Activated naive CD8-positive, alpha-beta T cell treated with anti-CD3 and anti-CD28 coated beads, Interleukin-2, amount 50 U/mL, for 24 hours (primary cell): Measurements from ENCODE around the gene MAP3K5.
"Not testable (repeated sequence)": the region's sequence is repeated elsewhere in the genome, so short reads cannot be mapped to it uniquely, and the experiment has no call there.

ENCODE experiments used
- ATAC-seq: fragments of 150-1000 bp; cut with Tn5 transposase; one replicate; pipeline ENCODE4 v1.10.0; 2021
- DNase-seq: peaks from one replicate; pipeline ENCODE4 v3.0.0; 2021
- H3K27ac Mint-ChIP-seq: one replicate; pipeline ENCODE4 v1.8.0; 2021; ENCODE audit warnings: mild to moderate bottlenecking, mixed read lengths
- H3K27me3 Mint-ChIP-seq: one replicate; pipeline ENCODE4 v1.8.0; 2021; ENCODE audit warnings: mixed read lengths
- H3K36me3 Mint-ChIP-seq: one replicate; pipeline ENCODE4 v1.8.0; 2021; ENCODE audit warnings: low read depth, mixed read lengths
- H3K4me1 Mint-ChIP-seq: one replicate; pipeline ENCODE4 v1.8.0; 2021; ENCODE audit warnings: mixed read lengths
- H3K4me3 Mint-ChIP-seq: one replicate; pipeline ENCODE4 v1.8.0; 2021; ENCODE audit warnings: mild to moderate bottlenecking, moderate library complexity, mixed read lengths
- H3K9me3 Mint-ChIP-seq: one replicate; pipeline ENCODE4 v1.8.0; 2021; ENCODE audit warnings: mixed read lengths

MAP3K5 gene

DNA sequence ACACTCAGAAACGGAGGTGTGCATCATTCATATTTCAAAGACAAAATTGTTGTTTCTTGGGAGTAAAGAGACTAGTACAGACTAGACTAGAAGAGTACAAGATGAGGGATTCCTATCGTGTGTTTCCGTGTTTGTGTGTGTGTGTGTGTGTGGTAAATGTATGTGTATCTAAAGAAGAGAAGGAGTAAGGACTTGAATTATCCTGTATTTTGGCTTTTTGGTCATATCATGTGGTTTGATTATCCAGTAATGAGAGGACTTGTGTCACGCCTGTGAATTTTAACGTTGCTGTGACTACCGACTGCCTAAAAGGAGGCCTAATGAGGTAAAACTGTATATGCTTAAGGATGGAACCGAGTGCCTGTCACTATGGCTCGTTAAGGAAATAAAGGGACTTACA, 197.6 kb downstream of the MAP3K5 start:
- Mint-ChIP-seq H3K36me3 (peaks cover 52% of the 10 kb centered on the region), H3K27me3 (no peaks in the 10 kb centered on the region), H3K27ac (peak overlapping the region; percentile 90), H3K4me1 (peaks cover 28% of the 10 kb centered on the region), H3K9me3 (peaks cover 6% of the 10 kb centered on the region), H3K4me3 (peak overlapping the region; percentile 64)
- DNase-seq (no peak), ATAC-seq (no peak)

DNA sequence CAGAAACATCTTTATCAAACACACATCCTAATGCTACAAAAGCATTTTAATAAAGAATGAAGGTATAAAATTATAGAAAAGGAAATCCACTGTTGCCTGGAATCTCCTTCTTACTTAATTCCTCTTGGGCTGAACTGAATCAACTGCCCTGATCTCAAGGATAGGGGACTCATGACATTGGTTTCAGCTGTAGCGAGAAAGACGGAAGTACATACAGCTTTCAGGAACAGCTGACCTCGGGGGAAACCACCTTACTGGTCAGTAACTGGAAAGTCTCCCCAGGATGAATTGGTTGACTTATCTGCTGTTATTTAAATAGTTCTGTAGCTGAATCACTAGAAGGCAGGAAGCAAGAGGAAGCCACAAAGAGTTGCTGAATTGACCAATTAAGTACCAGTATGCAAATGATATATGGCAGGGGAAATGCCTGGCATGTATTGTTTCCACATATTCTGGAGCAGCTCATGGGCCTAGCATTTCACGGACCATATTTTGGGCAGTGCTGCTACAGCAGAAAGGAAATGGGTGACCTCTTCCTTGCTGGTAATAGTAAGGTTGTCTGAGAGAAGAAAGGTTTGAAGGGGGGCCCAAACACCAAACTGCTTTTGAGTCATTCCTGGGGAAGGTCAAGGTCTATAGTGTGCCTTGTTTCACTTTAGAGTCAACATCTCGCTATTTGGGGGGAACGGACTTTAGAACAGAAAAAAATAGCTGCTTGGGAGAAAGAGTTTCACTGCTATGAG, 198.4 kb downstream of the MAP3K5 start:
- Mint-ChIP-seq H3K4me1 (peaks cover 28% of the 10 kb centered on the region), H3K4me3 (peak overlapping the region; percentile 64), H3K9me3 (peaks cover 6% of the 10 kb centered on the region), H3K27me3 (no peaks in the 10 kb centered on the region), H3K27ac (peak overlapping the region; percentile 90), H3K36me3 (peaks cover 52% of the 10 kb centered on the region)
- DNase-seq = peak; percentile 49
- ATAC-seq = peak; percentile 94

DNA sequence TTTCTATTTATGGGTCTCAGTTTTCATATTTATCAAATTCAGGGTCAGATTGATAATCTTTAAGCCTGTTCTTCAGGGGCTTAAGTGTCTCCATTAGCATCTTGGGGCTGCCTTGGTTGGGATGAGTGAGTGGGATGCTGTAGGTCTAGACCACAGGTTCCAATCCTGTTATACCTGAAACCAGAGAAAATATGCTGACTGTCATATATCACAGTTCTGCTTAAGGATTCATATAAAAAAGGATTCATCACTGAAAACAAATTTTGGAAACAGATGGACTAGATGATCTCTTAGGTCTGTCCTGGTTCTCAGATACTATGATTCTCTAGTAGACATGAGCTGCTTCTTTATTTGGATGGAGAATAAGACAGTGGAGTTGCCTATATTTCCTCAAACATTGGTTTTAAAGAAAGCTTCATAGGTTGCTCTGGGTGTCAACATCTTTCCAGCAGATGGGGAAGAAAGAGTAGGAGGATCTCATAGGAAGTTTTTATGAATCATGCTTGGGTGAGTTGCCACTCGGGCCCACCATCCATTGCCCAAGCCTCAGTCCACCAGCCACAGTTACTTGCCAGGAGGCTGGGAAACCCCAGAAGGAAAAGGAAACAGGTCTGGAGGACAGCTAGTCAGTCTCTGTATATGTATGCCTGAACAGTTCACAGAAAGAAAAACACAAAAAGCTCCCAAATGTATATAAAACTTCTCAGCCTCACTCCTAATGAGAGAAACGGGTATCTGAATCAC, 199.2 kb downstream of the MAP3K5 start:
- Mint-ChIP-seq H3K27ac (peak overlapping the region; percentile 90), H3K4me3 (peak overlapping the region; percentile 64), H3K4me1 (peaks cover 28% of the 10 kb centered on the region), H3K9me3 (peaks cover 6% of the 10 kb centered on the region), H3K36me3 (peaks cover 53% of the 10 kb centered on the region), H3K27me3 (no peaks in the 10 kb centered on the region)
- ATAC-seq (no peak), DNase-seq (no peak)

DNA sequence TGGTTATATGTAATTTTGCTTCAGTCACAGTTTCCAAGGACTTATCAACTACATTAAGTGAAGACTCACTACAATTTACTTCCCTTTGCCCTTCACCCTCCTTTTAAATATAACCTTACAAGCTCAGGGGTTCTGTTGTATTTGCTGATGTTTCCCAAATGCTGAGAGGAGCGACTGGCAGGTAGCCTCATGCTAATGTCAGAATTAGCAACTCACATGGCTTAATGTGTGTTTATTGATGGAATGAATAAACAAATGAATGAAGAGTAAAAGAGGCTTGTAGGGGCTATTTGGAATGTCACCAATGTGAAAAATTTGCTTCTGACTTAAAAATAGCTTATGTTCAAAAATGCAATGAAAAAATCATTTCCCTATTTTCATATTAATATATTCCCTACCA, 200.7 kb downstream of the MAP3K5 start:
- DNase-seq (no peak), ATAC-seq (no peak)
- Mint-ChIP-seq H3K27me3 (no peaks in the 10 kb centered on the region), H3K36me3 (peaks cover 50% of the 10 kb centered on the region), H3K4me1 (peaks cover 28% of the 10 kb centered on the region), H3K9me3 (peaks cover 6% of the 10 kb centered on the region), H3K4me3 (no peak overlapping the region), H3K27ac (no peak overlapping the region)

DNA sequence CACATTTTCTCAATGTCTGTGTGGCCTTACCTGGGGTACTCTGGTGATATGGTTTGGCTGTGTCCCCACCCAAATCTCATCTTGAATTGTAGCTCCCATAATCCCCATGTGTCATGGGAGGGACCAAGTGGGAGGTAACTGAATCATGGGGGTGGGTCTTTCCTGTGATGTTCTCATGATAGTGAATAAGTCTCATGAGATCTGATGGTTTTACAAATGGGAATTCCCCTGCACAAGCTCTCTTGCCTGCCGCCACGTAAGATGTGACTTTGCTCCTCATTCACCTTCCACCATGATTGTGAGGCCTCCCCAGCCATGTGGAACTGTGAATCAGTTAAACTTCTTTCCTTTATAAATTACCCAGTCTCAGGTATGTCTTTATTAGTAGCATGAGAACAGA, 201.4 kb downstream of the MAP3K5 start:
- H3K4me1 Mint-ChIP-seq = peaks cover 23% of the 10 kb centered on the region
- peaks cover 43% of the 10 kb centered on the region for H3K36me3 Mint-ChIP-seq
- H3K4me3 Mint-ChIP-seq, DNase-seq, H3K9me3 Mint-ChIP-seq, H3K27ac Mint-ChIP-seq, ATAC-seq, H3K27me3 Mint-ChIP-seq: not testable (repeated sequence)

DNA sequence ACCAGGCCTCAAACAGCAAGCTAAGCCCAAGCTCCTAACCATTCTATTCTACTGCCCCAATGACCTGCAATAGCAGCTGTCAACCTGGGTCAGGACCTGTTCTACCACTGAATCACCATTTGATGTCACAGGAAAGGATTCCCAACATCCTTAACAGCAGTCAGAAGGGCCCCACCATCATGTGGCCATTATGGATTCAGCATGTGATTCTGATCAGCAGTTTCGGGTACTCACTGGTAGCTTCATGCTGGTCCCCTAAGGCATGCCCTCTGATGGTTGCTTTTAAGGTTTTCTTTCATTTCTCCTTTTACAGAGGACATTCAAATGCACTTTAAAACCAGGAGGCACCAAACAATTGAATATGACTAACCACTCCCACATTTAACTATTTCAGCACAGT, 204.8 kb downstream of the MAP3K5 start:
- Mint-ChIP-seq H3K27me3 (no peaks in the 10 kb centered on the region), H3K4me1 (no peaks in the 10 kb centered on the region), H3K27ac (no peak overlapping the region), H3K4me3 (no peak overlapping the region), H3K9me3 (peaks cover 6% of the 10 kb centered on the region), H3K36me3 (peaks cover 35% of the 10 kb centered on the region)
- ATAC-seq = no peak
- no peak for DNase-seq

DNA sequence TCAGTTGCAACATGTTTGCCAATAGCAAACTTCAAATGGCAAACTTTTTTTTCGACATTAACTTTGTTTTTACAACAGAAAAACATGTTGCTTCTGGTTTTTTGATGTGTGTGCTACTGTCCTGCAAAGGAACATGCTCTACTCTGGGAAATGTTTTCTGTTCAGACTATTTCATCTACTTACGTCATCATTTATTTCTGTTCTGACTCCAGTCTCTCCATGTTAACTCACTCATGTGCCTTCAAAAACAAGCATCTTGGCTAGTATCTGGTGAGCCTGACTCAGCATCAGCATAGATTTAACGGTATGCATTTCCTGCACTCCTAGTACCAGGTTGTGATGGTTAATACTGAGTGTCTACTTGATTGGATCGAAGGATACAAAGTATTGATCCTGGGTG, 206.0 kb downstream of the MAP3K5 start:
- no peak overlapping the region for H3K27ac Mint-ChIP-seq

DNA sequence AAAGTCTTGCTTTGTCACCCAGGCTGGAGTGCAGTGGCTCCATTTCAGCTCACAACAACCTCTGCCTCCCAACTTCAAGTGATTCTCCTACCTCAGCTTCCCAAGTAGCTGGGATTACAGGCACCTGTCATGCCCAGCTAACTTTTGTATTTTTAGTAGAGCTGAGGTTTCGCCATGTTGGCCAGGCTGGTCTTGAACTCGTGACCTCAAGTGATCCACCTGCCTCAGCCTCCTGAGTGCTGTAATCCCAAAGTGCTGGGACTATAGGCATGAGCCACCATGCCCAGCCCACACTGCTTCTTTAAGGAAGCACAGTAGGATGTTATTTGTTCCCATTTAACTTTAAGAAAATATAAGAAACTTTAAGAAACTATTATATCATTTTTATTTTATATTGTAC, 206.8 kb downstream of the MAP3K5 start:
- not testable (repeated sequence) for DNase-seq, H3K27ac Mint-ChIP-seq, H3K27me3 Mint-ChIP-seq, H3K4me1 Mint-ChIP-seq, H3K4me3 Mint-ChIP-seq, H3K9me3 Mint-ChIP-seq, ATAC-seq
- H3K36me3 Mint-ChIP-seq = peaks cover 19% of the 10 kb centered on the region

More for the DNA sequence above, 206.0 kb downstream of the MAP3K5 start:
- Mint-ChIP-seq H3K36me3 (peaks cover 27% of the 10 kb centered on the region), H3K9me3 (peaks cover 6% of the 10 kb centered on the region), H3K4me3 (no peak overlapping the region), H3K4me1 (no peaks in the 10 kb centered on the region), H3K27me3 (no peaks in the 10 kb centered on the region)
- ATAC-seq = no peak
- no peak for DNase-seq

DNA sequence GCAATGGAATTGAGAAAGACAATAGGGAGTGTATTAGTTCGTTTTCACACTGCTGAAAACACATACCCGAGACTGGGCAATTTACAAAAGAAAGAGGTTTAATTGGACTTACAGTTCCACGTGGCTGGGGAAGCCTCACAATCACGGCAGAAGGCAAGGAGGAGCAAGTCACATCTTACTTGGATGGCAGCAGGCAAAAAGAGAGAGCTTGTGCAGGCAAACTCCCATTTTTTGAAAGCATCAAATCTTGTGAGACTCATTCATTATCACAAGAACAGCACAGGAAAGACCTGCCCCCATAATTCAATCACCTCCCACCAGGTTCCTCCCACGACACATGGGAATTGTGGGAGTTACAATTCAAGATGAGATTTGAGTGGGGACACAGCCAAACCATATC, 208.0 kb downstream of the MAP3K5 start:
- H3K36me3 Mint-ChIP-seq = peaks cover 21% of the 10 kb centered on the region
- not testable (repeated sequence) for H3K27ac Mint-ChIP-seq, H3K4me3 Mint-ChIP-seq, H3K27me3 Mint-ChIP-seq, ATAC-seq, H3K4me1 Mint-ChIP-seq, H3K9me3 Mint-ChIP-seq, DNase-seq

DNA sequence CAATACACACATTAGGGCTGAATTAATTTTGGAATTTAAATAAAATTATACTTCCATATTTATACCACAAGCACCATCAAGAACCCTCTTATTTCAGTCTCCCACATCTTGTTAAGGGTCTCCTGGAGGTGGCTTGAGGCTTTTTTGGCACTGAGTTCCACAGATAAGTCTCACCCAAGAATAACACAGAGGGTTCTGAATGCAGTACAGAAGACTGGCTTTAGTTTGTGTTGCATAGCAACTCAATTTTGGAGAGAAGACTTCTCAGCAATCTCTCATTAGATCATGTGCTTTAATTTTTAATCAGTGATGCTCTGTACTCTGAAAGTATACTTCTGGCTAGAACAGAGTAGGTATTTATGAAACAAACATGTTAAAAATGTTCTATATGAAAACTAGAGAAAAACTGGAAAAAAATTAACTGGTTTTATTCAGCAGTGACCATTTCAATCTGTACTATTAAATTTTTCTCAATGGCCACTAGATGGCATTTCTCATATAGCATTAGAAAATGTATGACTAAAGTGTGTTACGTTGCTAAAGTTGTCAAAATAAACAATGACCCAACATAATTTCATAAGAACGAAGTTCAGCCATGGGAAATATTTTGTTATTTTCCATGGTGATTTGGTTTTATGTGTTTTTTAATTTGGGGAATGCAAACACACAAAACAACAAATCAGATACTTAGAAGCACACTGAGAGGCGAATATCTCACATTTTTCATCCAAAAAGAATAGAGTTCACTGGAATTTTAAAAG, 209.4 kb downstream of the MAP3K5 start:
- no peak overlapping the region for H3K4me3 Mint-ChIP-seq
- H3K27me3 Mint-ChIP-seq = no peaks in the 10 kb centered on the region
- no peaks in the 10 kb centered on the region for H3K4me1 Mint-ChIP-seq
- no peak overlapping the region for H3K27ac Mint-ChIP-seq
- no peak for DNase-seq
- H3K9me3 Mint-ChIP-seq = no peaks in the 10 kb centered on the region
- ATAC-seq = no peak
- peaks cover 28% of the 10 kb centered on the region for H3K36me3 Mint-ChIP-seq

DNA sequence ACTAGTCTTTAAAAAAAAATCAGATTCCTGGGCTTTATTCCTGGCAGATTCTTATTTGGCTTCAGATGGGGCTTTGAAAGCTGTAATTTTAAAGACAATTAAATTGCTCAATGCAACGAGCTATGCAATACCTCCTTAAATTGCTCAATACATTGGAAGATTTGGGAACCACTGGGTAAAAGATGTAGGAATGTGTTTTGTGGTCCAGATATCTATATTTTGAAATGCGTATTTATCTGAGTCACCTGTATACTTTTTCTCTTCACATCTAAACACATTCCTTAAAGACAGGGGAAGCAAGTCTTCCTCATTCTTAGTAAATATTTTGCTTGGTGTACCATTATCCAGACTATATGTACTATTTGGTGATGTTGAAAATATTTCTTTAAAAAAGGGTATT, 212.5 kb downstream of the MAP3K5 start:
- Mint-ChIP-seq H3K9me3 (no peaks in the 10 kb centered on the region), H3K36me3 (peaks cover 41% of the 10 kb centered on the region), H3K27me3 (no peaks in the 10 kb centered on the region), H3K4me3 (no peak overlapping the region), H3K4me1 (no peaks in the 10 kb centered on the region), H3K27ac (no peak overlapping the region)
- no peak for ATAC-seq
- DNase-seq = no peak

DNA sequence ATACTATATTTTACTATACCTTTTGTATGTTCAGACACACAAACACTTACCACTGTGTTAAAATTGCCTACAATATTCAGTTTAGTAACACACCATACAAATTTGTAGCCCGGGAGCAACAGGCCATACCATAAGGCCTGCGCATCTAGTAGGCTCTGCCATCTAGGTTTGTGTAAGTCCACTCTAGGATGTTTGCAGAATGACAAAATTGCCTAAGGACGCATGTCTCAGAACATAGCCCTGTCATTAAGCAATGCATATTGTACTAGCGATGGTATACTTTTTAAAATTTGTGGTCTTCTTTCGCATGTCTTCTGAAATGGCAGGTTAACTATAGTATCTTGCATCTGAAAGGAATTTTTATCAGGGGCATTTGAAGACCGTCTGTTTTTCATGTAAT, 215.5 kb downstream of the MAP3K5 start:
- Mint-ChIP-seq H3K27ac (no peak overlapping the region), H3K4me1 (no peaks in the 10 kb centered on the region), H3K27me3 (no peaks in the 10 kb centered on the region), H3K4me3 (no peak overlapping the region), H3K9me3 (peaks cover 1% of the 10 kb centered on the region), H3K36me3 (peaks cover 39% of the 10 kb centered on the region)
- DNase-seq (no peak), ATAC-seq (no peak)

DNA sequence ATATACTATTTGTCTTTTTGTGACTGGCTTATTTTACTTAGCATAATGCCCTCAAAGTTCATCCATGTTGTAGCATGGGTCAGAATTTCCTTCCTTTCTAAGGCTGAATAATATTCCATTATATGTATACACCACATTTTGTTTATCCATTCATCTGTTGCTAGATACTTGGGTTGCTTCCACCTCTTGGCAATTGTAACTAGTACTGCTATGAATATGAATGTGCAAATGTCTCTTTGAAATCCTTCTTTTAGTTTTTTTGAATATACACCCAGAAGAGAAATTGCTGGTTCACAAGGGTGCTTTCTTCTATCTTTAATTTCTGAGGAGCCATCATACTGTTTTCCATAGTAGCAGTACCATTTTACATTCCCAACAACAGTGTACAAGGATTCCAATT, 220.8 kb downstream of the MAP3K5 start:
- peaks cover 34% of the 10 kb centered on the region for H3K36me3 Mint-ChIP-seq
- no peak overlapping the region for H3K4me3 Mint-ChIP-seq
- no peak for DNase-seq
- ATAC-seq = no peak
- H3K4me1 Mint-ChIP-seq = no peaks in the 10 kb centered on the region
- H3K27ac Mint-ChIP-seq = no peak overlapping the region
- peaks cover 17% of the 10 kb centered on the region for H3K9me3 Mint-ChIP-seq
- no peaks in the 10 kb centered on the region for H3K27me3 Mint-ChIP-seq

DNA sequence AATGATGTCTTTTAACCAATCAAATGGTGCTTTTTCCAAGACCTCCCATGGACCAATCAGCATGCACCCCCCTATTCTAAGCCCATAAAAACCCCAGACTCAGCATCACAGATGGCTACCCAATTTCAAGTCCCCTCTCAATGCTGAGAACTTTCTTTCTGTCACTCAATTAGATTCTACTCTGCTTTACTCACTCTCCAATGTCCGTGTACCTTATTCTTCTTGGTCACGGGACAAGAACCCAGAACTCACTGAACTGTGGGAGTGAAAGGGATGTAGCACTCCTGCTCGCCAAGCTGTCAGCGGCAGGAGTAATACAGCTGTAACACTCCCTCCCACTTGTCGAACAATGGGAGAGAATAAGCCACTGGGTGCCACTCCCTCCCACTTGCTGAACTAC, 221.2 kb downstream of the MAP3K5 start:
- no peak for DNase-seq
- H3K4me1 Mint-ChIP-seq = no peaks in the 10 kb centered on the region
- H3K4me3 Mint-ChIP-seq = no peak overlapping the region
- H3K27ac Mint-ChIP-seq = no peak overlapping the region
- peaks cover 34% of the 10 kb centered on the region for H3K36me3 Mint-ChIP-seq
- no peaks in the 10 kb centered on the region for H3K27me3 Mint-ChIP-seq
- H3K9me3 Mint-ChIP-seq = peaks cover 17% of the 10 kb centered on the region
- no peak for ATAC-seq

DNA sequence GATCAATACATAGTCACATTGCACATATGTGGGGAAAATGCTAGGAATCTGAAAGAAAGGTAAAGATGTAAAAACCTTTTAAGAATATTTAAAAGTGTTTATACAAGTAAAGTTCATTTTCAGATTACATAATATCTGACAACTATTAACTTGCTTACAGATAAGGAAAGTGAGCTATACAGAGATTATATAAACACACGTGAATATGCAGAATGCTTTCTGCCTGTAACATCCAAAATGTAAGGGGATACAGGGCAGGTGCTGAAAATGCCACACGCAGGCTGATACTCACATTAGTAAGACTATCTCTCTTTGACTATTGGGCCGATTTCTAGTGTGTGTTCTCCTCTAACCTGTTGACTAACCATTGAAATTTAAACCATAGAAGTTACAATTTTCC, 224.1 kb downstream of the MAP3K5 start:
- DNase-seq (no peak), ATAC-seq (no peak)
- Mint-ChIP-seq H3K4me1 (no peaks in the 10 kb centered on the region), H3K27ac (no peak overlapping the region), H3K27me3 (no peaks in the 10 kb centered on the region), H3K36me3 (peaks cover 20% of the 10 kb centered on the region), H3K9me3 (peaks cover 17% of the 10 kb centered on the region), H3K4me3 (no peak overlapping the region)
